ENCODE results near the gene ITGA1.
"Not testable (repeated sequence)": the region's sequence is repeated elsewhere in the genome, so short reads cannot be mapped to it uniquely, and the experiment has no call there.

ITGA1 gene

DNA sequence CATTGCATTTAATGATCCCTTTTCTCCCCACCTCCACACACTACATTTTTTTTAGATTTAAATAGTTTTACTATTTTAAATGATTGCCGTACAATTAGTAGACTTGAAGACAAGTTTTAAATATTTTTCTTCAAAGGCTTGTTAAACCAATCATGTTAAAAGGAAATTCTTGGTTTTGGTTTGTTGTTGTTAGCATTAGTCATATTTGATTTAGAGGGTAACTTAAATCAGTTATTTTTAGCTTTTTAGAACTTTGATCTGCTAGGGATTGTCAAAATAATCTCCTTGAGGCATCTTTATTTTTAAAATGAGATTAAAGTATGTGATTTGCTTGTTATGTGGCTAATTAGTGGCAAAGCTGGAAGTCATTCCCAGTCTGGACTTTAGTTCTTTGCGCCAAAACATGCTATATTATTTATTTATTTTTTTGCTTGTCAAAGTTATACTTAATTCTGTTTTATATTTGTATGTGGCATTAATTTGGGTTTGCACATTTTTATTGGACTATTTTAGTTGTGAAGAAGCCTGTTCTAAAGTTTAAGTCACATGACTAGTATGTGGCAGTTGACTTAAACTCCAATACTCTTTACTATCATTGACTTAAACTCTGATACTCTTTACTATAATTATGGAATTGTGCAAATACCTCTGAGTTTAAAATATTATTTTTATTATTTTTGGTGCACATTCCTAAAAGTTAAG, 14.7 kb downstream of the ITGA1 start:
- DNase-seq = no peak

DNA sequence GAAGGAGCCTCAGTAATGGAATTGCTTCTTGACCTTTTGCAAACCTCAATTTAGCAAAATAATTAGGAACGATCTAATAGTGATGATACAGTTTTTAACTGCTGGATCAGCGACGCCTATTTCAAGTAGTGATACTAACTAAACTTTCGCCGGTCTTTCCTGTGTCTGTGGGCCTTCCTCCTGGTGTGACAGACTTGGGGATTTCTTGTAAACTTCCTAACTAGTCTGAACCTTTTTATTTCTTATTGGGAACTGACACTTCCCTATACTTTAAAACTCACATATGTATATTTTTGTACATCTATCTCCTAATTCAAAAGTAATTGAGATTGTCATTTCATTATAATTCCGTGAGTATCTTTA, 15.2 kb downstream of the ITGA1 start:
- DNase-seq = no peak

DNA sequence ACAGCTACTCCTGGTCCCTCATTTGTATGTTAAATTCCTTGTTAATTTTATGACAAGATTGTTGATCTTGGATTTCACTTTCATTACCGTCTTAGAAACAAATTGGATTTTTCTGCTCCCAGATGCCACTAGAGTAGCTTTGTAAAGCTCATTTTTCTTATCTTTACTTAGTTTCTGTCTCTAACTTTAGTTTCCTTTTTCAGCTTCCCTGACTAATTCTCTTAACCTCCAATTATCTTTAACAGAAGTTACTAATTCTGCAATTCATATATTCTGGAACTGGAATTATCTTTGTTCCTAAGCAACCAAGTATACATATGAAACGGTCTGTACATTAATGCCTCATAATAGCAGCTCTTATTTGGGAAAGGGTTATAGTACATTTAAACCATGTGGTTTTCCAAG, 16.7 kb downstream of the ITGA1 start:
- no peak for DNase-seq

DNA sequence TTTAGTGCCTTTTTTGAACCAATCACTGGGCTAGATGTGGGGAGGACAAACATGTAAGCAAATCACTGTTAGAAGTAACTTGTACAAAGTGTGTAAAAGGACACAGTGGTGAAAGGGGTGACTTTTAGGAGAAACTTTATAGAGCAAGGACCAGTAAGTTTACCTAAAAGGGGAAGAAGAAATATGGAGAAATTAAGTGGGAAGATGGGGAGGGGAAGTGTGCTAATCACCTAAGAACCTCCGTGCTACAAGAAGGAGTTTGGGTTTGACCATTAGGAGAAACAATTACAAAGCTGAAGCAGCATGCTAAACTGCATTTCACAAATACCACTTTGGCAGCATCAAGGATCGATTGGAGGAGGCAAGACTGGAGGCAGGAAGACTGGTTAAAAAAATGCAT, 17.3 kb downstream of the ITGA1 start:
- DNase-seq = no peak

DNA sequence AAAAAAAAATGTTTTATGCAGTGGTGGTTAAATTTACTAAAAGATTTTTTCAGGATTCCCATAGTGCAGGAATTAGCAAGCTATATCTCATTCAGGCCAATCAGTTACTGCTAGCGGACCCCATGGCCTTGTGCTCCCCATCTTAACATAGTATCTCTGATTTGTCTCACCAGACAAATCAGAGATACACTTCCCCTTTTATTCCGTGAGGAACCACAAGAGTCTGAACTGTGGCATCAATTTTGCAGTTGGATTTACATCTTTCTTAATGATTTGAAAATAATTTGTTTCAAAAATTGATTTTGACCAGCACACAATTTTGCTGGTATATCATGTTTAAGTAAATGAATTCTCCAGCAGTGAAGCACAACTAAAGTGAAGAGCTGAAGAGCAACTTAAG, 17.9 kb downstream of the ITGA1 start:
- DNase-seq = no peak

DNA sequence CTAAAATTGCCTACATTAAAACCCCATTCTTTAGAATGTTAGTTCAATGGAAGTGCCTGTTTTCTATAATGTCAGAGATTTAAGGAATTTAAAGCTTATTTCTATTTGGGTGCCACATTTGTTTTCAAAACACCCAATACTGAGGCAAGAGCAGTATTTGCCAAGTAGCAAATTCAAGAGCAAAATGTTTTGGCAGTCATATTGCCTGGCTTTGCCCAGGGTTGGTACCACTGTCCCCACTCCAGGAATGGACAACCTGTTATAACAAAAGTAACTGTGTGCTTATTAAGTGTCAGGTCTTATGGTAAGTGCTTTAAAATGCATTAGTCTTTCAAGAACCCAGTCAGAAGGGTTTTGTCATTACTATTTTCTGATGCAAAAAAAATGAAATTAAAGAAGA, 19.3 kb downstream of the ITGA1 start:
- DNase-seq = no peak

DNA sequence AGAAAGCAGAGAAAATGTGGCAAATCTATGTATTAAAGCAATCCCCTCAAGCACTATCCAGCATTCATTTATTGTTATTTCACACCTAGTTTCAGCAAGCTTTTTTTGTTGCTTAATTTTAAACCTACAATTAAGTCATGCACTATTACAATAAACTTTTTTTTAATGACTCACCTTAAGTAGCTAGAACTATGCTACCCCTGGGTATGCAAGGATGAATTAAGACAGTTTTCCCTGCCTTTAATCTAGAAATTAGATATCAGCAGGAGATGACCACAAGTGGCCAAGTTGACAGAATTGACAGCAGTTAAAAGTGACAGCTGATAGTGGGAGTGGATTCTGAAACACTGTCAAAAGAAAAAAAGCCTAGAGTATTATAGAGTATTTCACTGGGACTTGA, 20.0 kb downstream of the ITGA1 start:
- no peak for DNase-seq

DNA sequence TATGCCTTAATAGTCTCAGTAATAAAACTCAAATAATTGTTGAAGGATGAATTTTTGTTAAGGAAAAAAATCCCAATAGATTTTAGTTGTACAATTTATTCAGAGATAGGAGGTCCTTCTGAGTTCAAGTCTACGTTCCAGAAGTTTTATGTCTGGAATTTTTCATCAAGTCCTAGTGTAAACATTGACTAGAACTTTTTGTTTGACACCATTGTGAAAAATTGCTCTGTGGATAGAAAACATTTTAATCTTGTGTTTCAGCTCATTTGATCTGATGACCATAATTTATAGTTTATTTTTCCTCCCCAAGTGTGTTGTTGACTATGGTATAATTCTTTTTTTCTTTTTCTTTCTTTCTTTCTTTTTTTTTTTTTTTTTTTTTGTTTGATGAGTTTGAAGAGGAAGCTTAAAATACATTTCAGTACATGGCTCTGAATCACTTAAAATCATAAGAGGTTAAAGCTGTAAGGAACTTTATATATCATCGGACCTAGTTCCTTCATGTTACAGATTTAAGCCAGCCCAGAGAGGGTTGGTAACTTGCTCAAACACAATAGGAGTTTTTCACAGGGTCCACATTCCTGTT, 20.7 kb downstream of the ITGA1 start:
- no peak for DNase-seq

DNA sequence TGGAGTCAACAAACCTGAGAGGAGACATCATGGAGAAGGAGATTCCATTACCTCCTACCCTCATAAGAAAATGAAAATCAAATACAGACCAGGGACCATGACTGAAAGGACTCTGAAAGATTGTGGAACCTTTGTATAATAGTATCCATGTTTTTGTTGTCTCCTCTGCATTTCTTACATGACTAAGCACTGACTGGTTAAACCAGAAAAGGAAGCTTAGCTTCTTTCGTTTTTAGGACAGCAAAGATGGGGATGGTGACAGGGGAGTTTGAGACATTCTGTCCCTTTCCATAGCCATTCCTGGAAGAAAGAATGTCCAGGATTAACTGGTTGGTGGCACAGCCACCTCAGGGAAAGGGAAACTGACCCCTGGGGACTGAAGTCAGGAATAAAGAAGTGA, 22.2 kb downstream of the ITGA1 start:
- no peak for DNase-seq

DNA sequence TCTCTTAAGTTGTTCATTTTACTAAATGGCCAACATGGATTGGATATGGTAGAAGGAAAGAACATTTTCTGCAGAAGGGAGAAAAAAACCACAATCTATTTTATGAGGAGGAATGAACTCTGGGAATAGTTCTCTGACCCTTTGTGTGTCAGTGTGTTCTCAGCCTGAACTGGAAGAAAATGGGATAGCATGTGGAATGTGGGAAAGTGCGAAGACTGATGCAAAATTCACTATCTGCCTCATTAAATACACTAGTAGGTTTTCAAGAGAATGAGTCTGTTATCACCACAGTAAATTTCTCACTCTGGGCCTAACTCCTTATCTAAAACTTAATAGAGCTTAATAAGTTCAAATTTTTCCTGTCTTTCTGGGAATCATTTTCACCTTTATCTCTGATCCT, 22.7 kb downstream of the ITGA1 start:
- DNase-seq = no peak

DNA sequence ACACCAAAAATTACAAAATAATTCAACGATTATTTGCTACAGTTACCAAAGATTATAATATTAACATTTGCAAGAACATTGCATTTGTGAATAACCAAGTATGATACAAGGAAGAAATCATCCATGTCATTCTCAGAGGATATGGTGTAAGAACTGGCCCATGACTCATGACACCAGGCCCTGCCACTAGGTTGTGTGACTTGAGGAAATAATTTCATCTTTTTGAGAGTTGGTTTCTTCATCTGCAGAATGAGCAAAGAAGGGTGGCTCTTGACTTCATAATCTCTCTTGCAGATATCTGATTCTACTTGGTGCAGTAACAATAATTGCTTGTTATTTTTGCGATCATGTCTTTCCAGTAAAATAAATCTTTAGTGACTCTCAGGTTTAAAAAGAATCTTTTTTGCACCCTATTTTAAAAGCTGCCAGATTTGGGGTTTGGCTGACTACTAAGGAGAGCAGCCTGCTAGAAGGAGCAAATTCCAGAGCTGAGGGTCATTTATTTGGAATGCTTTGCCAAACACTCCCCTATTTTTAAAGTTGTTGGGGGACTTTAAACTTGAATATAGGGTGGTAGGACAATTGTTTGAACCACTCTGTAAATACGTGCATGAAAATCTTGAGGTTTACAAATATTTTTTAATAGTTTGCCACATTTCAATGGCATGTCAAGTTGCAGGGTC, 23.5 kb downstream of the ITGA1 start:
- no peak for DNase-seq

DNA sequence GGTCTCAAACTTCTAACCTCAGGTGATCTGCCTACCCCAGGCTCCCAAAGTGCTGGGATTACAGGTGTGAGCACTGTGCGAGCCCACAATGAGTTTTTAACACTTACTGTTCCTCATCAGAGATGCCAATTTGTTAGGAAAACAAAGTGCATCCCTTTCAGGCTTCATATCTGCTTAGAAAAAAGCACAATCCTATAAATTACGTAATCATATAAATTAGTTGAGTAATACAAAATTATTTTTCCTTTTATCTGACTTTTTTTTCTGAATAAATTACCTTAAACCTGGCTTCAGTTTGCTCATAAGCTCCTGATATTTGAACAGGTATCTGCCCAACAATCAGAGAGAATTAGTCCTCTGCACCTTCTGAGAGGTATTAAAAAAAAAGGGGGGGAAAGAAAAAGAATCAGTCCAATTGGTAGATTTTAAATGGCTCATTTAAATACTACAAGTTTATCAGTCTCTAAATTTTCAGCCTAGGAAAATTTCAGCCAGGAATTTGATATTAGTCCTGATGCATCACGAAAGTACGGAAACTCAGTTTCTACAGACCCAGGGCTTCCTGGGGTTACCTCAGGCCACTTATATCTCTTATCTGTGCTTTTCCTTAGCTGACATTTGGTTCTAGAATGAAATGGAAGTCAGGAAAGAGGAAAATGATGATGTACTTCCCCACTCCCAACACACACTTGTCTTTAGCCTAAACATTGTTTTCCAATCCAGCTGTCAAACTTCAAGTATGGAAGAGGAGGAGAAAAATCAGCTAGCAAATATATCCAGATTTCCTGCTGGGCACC, 26.8 kb downstream of the ITGA1 start:
- no peak for DNase-seq

DNA sequence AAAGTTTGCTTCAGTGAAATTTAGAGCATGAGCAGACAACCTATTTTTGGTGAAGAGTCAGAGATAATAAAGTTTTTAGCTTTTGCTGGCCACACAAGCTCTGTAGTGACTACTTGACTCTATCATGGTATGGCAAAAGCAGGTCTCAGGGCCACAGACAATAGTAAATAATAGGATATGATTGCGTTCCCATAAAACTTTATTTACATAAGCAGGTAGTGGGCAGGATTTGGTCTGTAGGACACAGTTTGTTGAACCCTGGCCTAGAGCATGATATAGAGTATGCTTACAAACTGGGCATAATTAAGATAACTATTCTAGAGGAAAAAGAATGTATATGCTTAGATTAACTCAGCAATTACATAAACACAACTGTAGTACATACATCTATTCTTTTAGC, 30.1 kb downstream of the ITGA1 start:
- DNase-seq = no peak

DNA sequence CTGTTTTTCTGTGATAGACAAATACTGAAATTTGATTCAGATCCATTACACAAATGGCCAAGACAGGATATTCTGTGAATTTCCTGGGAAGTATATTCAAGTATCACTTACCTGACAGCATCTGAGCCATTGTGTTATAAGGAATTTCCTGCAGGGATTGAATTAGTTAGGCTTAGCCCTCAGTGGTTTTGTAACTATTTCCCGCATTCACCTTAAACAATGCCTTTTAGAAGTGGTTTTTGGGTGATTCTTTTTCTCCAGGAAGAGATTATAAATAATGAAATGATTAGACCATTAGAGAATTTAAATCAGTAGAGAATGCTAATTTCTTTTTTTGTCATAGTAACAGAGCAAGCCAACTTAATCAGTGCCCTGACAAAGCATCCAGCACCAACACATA, 30.6 kb downstream of the ITGA1 start:
- DNase-seq = no peak

DNA sequence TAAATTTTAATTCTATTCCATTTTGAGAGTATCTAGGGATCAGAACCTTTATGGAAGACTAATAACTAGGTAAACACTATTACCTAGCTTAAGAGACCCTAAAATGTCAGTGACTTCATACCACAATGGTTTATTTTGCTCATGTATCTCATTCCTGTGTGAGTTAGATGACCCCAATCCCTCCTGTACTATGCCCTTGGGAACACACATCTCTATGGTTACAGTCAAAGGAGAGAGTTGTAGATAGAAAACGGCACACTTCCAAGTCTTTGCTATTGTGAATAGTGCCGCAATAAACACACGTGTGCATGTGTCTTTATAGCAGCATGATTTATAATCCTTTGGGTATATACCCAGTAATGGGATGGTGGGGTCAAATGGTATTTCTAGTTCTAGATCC, 31.1 kb downstream of the ITGA1 start:
- DNase-seq = not testable (repeated sequence)

DNA sequence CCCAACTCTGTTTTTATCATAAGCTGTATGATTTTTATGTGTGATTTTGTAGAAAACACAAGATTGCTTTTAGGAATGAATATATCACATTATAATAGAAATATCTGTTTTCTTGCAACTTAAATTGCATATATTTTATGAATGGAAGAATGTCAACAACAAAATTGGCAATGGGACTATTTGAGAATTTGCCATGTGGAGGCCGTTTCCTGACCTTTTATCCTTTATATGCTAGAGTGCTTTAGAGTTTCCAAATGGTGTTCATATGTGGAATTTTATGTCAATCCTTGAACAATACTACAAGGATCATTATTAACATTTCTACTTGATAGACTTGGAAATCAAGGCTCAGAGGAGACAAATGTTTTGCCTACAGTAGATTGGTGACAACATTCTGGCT, 34.2 kb downstream of the ITGA1 start:
- no peak for DNase-seq

DNA sequence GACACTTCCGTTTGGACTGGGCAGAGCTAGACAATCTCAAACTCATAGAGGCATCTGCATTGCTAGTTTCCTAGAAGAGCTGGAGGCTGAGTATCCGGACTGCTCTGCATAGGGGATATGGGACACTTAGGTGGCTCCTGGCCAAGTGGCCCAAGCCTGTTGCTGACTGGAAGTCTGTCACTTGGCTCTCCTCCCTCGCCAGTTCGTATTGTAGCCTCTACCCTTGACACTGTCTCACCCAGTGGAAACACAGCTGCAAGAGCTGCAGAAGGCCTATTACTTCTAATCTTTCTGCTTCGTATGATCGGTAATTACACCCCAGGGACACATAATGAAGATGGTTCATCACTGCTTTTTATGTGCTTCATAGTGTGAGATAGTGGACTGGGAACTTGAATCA, 34.7 kb downstream of the ITGA1 start:
- no peak for DNase-seq

DNA sequence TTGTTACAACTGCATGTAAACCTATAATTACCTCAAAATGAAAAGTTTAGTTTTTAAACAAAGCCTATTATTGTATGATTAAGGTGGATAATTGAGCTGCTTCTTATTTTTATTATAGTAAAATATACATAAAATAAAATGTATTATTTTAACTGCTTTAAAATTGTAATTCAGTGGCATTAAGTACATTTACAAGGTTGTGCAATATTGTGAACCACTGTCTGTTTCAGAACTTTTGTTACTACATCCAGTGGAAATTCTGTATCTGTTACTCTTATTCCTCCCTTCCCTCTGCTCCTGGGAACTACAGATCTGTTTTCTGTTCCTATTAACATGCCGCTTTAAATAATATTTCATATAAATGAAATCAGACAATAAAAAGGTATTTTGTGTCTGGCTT, 37.1 kb downstream of the ITGA1 start:
- DNase-seq = no peak

DNA sequence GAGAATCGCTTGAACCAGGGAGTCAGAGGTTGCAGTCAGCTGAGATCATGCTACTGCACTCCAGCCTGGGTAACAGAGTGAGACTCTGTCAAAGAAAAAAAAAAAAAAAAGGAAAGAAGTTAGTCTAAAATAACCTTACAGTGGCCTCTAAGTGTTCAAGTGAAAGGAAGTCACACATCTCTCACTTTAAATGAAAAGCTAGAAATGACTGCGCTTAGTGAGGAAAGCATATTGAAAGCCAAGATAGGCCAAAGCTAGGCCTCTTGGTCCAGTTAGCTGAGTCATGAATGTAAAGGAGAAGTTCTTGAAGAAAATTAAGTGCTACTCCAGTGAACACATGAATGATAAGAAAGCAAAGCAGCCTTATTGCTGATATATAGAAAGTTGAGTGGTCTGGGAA, 38.1 kb downstream of the ITGA1 start:
- DNase-seq = no peak

DNA sequence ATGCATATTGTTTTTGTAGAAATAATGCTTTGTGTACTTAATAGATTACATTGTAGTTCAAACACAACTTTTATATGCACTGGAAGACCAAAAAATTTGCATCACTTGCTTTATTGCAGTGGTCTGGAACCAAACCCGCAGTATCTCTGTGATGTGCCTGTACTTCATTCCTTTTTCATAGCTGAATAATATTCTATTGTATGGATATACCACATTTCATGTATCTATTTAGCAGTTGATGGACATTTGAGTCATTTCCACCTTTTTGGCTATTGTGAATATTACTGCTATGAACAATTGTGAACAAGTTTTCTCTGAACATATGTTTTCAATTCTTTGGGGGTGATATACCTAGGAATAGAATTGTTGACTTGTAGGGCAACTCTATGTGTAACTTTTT, 40.1 kb downstream of the ITGA1 start:
- DNase-seq = no peak

DNA sequence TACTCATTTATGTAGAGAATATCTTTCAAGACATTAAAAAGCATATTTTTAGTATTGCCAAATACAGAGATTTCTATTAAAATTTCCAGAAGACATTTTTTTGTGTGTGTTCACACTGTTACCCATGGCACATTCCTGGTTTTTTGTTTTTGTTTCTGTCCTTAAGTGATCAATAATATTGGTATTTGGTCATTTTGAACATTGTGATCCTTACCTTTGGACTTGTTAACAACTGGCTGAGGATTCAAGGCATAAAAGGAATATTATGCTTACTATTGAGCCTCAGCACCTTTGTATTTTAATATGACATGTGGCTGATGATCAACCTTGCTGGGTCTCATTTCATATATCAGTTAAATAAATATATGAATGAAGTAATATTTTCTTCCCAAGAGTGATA, 41.9 kb downstream of the ITGA1 start:
- DNase-seq = no peak

DNA sequence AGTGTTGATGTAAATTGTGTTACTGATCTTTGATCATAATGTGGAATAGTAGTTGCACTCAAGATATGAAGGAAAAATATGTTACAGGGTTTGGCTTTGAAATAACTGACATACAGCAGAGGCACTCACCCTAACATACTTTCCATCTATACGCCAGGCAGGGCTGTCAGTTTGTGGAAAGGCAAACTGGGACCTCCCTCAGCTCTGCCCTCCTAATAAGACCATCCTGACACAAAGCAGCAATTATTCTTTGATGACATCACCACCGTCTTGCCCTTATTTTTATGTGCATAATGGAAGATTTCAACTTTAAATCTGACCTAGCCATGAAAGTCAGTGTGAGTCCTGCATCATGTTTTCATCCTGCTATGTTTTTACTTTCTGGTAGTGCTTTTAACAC, 42.9 kb downstream of the ITGA1 start:
- no peak for DNase-seq

DNA sequence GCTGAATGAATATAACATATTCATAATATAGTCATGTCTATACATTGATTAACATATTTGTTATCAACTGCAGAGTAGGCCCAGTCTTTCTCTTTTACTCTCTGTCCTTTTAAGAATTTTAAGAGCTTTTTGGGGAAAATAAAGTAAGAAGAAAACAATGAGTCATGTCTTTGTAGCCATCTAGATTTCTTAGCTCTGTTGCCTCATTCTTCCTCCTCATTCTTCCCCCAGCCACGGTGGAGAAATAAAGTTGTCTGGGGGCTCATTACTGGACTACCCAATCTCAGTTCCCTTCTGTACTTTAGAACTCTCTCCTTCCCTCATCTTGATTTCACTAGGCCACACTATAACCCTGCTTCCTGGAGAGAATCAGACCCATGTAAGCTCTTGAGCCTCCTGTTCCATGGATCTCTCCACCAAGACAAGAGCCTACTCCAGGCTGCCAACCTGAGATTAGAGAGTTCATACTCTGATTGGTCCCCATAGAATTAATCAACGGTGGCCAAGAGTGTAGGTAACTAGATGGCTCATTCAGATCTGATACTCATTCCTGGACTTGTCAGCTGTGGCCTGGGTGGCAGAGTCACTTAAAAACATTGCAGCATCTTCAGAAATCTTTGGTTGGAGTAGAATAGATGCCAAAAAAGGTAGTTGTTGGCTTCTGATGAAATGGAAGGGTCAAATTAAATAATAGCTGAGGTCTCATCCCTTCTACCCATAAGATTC, 44.2 kb downstream of the ITGA1 start:
- DNase-seq = no peak
